Measurements from ENCODE around the gene TSPAN15. TPM values are rescaled to one million over a fixed set of nuclear protein-coding genes. Genes with fewer than 3 reads are reported as not detected.
A peak's percentile ranks its signal among the peaks of the same experiment; 100 is the strongest.
"Not testable (repeated sequence)": the region's sequence is repeated elsewhere in the genome, so short reads cannot be mapped to it uniquely, and the experiment has no call there.

Gene TSPAN15
- total RNA-seq, 2 experiments from 2014 or later, result 0.58 to 1.2 TPM

DNA sequence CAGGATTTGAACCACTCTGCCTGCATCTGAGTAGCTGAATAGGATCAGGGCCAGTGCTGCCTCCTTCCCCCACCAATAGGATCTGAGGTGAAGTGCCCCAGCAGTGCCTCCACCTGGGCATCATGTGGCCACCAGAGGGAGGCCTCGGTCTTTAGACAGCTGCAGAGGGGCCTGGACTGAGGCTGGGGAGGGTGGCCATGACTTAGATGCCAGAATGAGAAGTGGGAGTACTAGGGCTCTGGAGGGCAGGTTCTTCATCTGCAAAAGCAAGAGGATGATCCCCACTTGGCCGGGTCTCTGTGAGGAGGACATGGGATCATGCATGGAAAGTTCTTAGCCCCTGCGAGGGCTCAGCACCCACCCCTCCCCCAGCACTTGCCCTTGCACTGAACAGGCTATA lies 65.1 kb downstream of the TSPAN15 start:
- peak; percentile 76 for DNase-seq
- Mint-ChIP-seq H3K4me1 (ENCODE audit: low read depth) (no peaks in the 10 kb centered on the region), H3K27ac (no peak overlapping the region), H3K27me3 (peaks cover 8% of the 10 kb centered on the region), H3K4me3 (no peak overlapping the region), H3K36me3 (ENCODE audit: low read depth) (no peaks in the 10 kb centered on the region), H3K9me3 (no peaks in the 10 kb centered on the region)
- POLR2A ChIA-PET, result interaction anchor here (1.3 kb wide), 1 partner anchor 9 kb away, joined by 3 read pairs; no protein-coding TSS in a partner anchor
- CTCF ChIA-PET, result interaction anchor here (0.8 to 20.0 kb wide), 26 partner anchors 10 to 443 kb away, joined by 3 to 397 read pairs (median 8); partner anchors contain the start of gene FAM241B
- peak; percentile 89 for ATAC-seq
- intact Hi-C loops (cut with micrococcal nuclease), result loop anchor here (10.0 kb wide), 1 partner anchor 198 kb away; no protein-coding TSS in a partner anchor
- TF ChIP-seq, protein P1, sequence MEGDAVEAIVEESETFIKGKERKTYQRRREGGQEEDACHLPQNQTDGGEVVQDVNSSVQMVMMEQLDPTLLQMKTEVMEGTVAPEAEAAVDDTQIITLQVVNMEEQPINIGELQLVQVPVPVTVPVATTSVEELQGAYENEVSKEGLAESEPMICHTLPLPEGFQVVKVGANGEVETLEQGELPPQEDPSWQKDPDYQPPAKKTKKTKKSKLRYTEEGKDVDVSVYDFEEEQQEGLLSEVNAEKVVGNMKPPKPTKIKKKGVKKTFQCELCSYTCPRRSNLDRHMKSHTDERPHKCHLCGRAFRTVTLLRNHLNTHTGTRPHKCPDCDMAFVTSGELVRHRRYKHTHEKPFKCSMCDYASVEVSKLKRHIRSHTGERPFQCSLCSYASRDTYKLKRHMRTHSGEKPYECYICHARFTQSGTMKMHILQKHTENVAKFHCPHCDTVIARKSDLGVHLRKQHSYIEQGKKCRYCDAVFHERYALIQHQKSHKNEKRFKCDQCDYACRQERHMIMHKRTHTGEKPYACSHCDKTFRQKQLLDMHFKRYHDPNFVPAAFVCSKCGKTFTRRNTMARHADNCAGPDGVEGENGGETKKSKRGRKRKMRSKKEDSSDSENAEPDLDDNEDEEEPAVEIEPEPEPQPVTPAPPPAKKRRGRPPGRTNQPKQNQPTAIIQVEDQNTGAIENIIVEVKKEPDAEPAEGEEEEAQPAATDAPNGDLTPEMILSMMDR (IDR thresholded peaks at IDR 0.05), result no peak

DNA sequence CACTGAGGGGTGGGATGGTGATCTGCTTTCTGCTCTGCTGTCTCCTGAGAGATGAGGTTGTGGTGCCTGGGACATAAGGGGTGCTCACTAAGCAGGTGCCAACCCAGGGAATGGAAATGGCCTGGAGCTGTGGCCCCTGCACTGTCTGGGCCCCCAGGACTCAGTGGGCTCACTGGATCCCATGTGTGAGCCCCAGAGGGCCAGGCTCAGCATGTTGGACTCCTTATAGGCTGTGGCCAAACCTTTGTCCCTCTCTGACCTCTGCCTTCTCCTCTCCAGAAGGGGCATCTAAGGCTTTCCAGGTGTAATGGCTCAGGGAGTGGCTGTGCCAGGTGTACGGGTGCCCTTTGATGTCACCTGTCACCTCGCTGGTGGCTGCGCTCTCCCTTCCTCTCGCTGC lies 65.5 kb downstream of the TSPAN15 start:
- DNase-seq (no peak), ATAC-seq (no peak)
- Mint-ChIP-seq H3K4me1 (ENCODE audit: low read depth) (no peaks in the 10 kb centered on the region), H3K27ac (no peak overlapping the region), H3K4me3 (no peak overlapping the region), H3K27me3 (peaks cover 8% of the 10 kb centered on the region), H3K9me3 (no peaks in the 10 kb centered on the region), H3K36me3 (ENCODE audit: low read depth) (no peaks in the 10 kb centered on the region)
- POLR2A ChIA-PET, result interaction anchor here (1.3 kb wide), 1 partner anchor 9 kb away, joined by 3 read pairs; no protein-coding TSS in a partner anchor
- CTCF ChIA-PET, result interaction anchor here (0.8 to 20.0 kb wide), 12 partner anchors 18 to 441 kb away, joined by 3 to 397 read pairs (median 8); partner anchors contain the start of gene FAM241B
- intact Hi-C loops (cut with micrococcal nuclease), result loop anchor here (10.0 kb wide), 1 partner anchor 198 kb away; no protein-coding TSS in a partner anchor
- TF ChIP-seq, protein P1 (IDR thresholded peaks at IDR 0.05), result no peak

DNA sequence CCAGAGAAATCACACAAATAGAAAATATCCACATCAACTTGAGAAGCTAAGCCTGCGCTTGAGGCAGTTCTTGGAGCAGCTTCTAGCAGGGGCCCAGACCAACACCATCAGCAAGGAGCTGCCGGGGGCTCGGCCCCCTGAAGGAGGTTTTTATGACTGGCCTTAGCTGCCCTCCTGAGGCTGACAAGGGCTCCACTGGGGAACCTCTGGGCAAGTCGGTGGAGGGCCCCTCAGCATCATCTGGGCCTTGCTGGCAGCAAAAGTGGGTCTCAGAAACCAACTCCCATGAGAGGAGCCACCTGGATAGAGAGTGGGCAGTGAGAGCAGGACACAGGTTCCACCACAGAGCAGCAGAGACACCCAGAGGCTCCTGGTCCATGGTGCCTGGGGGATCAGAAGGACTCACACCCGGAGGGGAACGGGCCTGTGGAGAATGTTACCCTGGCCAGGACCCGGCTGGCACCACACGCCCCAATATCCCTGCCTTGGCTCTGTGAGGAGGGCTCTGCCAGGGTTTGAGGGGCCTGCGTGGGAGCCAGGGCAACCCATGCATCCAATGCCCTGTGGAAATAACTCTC lies 66.1 kb downstream of the TSPAN15 start:
- ATAC-seq, result no peak
- intact Hi-C loops (cut with micrococcal nuclease), result loop anchor here (10.0 kb wide), 1 partner anchor 197 kb away; no protein-coding TSS in a partner anchor
- ChIA-PET POLR2A (no interaction called here), CTCF (interaction anchor here (1.0 to 20.0 kb wide), 4 partner anchors 90 to 441 kb away, joined by 3 to 397 read pairs (median 17); no protein-coding TSS in a partner anchor)
- no peak for DNase-seq
- TF ChIP-seq, protein P1 (IDR thresholded peaks at IDR 0.05), result no peak
- no peak overlapping the region for H3K4me3 Mint-ChIP-seq
- peaks cover 8% of the 10 kb centered on the region for H3K27me3 Mint-ChIP-seq
- H3K27ac Mint-ChIP-seq, result no peak overlapping the region
- H3K9me3 Mint-ChIP-seq, result no peaks in the 10 kb centered on the region
- H3K36me3 Mint-ChIP-seq (ENCODE audit: low read depth), result no peaks in the 10 kb centered on the region
- H3K4me1 Mint-ChIP-seq (ENCODE audit: low read depth), result no peaks in the 10 kb centered on the region

DNA sequence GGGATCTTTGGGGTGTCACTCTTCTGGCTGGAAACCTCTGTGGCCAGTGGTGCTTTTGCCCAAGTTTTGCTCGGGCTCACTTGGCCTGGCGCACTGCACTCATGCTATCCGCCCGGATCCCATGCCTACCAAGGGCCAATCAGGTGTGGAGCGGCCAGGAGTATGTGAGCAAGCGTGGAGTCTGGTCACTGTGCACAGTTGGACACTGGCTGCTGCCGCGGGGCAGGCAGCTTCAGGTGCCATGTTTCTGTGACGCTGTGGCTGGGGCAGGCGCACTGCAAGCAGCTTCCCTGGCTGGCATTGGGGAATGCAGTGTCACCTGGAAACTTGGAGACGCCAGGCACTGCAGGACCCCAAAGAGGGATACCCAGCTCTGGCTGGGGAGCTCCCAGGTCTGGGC lies 76.7 kb downstream of the TSPAN15 start:
- ATAC-seq (no peak), DNase-seq (no peak)
- TF ChIP-seq, protein P1 (IDR thresholded peaks at IDR 0.05), result no peak
- H3K36me3 Mint-ChIP-seq (ENCODE audit: low read depth), result no peaks in the 10 kb centered on the region
- no peaks in the 10 kb centered on the region for H3K4me1 Mint-ChIP-seq (ENCODE audit: low read depth)
- H3K27me3 Mint-ChIP-seq, result peaks cover 9% of the 10 kb centered on the region
- no peak overlapping the region for H3K4me3 Mint-ChIP-seq
- no peak overlapping the region for H3K27ac Mint-ChIP-seq
- ChIA-PET POLR2A (no interaction called here), CTCF (interaction anchor here (0.9 to 4.2 kb wide), 4 partner anchors 13 to 108 kb away, joined by 3 to 23 read pairs (median 8); no protein-coding TSS in a partner anchor)
- no peaks in the 10 kb centered on the region for H3K9me3 Mint-ChIP-seq
- intact Hi-C loops (cut with micrococcal nuclease), result no loop called here

DNA sequence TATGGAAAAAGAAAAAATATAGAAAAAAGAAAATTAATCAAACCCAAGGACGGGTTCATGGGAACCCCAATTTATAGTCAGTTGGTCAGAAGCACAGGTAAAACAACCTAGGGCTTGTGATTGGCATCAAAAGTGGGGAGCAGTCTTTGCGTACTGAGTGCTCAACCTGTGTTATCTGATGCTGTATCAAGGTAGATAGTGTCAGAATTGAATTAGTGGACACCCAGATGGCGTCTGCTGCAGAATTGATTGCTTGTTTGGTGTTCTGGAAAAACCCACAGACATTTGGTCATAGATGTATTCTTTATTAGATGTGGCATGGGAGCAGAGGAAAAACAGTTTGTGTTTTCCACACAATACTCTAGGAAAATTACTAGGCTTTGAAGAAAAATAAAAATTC lies 82.4 kb downstream of the TSPAN15 start:
- Mint-ChIP-seq H3K36me3 (ENCODE audit: low read depth) (no peaks in the 10 kb centered on the region), H3K27ac (no peak overlapping the region), H3K9me3 (peaks cover 2% of the 10 kb centered on the region), H3K4me3 (no peak overlapping the region), H3K27me3 (peaks cover 11% of the 10 kb centered on the region), H3K4me1 (ENCODE audit: low read depth) (no peaks in the 10 kb centered on the region)
- TF ChIP-seq, protein P1 (IDR thresholded peaks at IDR 0.05), result no peak
- intact Hi-C loops (cut with micrococcal nuclease), result no loop called here
- CTCF ChIA-PET, result interaction anchor here (1.4 kb wide), 1 partner anchor 256 kb away, joined by 3 read pairs; no protein-coding TSS in a partner anchor
- POLR2A ChIA-PET, result no interaction called here
- no peak for ATAC-seq
- no peak for DNase-seq

DNA sequence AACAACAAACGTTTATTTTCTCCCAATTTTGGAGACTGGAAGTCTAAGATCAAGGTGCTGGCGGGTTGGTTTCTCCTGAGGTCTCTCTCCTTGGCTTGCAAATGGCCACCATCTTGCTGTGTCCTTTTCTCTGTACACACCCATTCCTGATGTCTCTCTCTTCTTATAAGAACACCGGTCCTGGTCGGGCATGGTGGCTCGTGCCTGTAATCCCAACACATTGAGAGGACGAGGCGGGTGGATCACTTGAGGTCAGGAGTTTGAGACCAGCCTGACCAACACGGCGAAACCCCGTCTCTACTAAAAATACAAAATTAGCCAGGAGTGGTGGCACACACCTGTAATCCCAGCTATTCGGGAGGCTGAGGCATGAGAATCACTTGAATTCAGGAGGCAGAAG lies 85.3 kb downstream of the TSPAN15 start:
- H3K4me3 Mint-ChIP-seq; H3K4me1 Mint-ChIP-seq (ENCODE audit: low read depth); ATAC-seq; CTCF ChIA-PET; H3K27ac Mint-ChIP-seq; intact Hi-C loops (cut with micrococcal nuclease); H3K9me3 Mint-ChIP-seq; DNase-seq; POLR2A ChIA-PET; H3K36me3 Mint-ChIP-seq (ENCODE audit: low read depth): not testable (repeated sequence)
- peaks cover 12% of the 10 kb centered on the region for H3K27me3 Mint-ChIP-seq
